GM19239 (cell line): ENCODE measurements around the gene SLC22A23.

Experiments
- DNase-seq: peaks from one replicate; pipeline ENCODE4 v3.0.0; 2011; ENCODE audit warnings: low spot score; ENCODE audit not compliant: insufficient read length
- FAIRE-seq: peaks from 2 replicates; lab custom pipeline; 2011; peaks lifted over from hg19 to GRCh38; lab: Jason Lieb, UNC

SLC22A23 gene

DNA sequence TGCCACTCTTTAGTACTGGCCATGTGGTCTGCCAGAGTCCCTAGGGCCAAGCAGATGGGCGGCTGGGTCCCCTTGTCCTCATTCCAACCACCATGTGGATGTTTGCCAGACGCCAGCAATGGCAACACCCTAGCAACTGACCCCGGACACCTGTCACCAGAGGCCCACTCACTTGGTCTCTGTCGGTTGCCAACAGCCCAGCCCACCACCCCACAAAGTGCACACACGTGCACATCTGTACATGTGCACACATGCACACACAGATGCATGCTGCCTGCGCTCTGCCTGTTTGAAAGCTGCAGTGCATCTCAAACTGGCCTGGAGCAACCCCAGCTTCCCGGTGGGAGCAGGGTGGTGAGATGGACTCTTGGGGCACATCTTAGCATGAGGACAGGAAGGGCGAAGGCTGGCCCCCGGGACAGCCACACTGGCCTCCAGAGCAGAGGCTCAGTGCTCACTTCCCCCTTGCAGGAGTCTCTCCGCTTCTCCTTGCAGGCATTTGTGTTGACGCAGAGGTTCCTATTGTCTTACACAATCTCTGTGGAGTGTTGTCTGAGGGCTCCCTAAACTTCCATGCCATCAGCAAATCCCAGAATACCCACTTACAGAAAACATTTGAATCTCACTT is 144.1 kb downstream of the SLC22A23 start:
- FAIRE-seq (no peak), DNase-seq (no peak)

DNA sequence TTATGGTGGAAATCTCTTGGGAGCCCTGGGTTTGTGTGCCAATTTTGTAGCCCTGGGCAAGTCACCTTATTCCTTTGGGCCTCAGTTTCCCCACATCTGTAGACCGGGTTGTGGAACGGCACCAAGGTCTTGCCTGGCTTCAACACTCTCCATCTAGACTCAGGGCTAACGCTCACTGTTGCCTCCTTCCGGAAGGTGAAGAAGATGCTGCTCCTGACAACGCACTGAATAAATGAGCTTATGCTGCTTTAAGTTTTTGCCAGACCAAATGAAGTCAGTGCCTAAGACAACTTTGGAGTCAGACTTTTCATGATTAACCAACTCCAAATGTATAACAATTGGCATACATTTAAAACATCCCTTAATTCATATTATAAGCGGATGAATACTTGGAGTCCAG is 145.0 kb downstream of the SLC22A23 start:
- DNase-seq (no peak), FAIRE-seq (no peak)

DNA sequence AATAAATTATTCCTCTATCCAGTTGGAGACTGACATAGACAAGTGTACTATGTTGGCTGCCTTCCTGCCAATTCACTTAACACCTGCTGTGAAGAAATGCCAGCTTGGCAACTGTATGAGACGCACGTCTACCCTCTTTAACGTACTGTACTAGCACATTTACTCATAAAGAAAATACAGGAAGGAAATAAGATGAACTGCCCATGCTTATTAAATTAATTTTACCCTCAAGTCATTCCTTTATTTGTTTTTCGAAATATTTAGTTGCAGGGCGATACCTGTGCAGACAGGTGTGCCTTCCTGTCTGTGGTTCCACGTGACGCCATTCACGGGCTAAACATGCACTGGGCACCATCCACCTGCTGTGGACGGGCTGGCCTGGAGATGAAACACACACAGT is 146.1 kb downstream of the SLC22A23 start:
- DNase-seq (no peak), FAIRE-seq (no peak)

DNA sequence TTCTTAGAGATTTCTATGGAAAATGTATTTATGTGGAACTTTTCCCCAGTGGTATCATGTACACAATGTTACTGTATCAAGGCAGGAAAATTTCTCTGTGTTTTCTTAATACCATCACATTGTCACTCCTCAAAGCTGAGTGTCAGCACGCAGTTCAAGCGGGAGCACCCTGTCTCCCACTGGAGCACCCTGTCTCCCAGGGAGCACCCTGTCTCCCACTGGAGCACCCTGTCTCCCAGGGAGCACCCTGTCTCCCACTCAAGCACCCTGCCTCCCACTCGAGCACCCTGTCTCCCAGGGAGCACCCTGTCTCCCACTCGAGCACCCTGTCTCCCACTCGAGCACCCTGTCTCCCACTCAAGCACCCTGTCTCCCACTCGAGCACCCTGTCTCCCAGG is 146.8 kb downstream of the SLC22A23 start:
- FAIRE-seq: no peak
- no peak for DNase-seq

DNA sequence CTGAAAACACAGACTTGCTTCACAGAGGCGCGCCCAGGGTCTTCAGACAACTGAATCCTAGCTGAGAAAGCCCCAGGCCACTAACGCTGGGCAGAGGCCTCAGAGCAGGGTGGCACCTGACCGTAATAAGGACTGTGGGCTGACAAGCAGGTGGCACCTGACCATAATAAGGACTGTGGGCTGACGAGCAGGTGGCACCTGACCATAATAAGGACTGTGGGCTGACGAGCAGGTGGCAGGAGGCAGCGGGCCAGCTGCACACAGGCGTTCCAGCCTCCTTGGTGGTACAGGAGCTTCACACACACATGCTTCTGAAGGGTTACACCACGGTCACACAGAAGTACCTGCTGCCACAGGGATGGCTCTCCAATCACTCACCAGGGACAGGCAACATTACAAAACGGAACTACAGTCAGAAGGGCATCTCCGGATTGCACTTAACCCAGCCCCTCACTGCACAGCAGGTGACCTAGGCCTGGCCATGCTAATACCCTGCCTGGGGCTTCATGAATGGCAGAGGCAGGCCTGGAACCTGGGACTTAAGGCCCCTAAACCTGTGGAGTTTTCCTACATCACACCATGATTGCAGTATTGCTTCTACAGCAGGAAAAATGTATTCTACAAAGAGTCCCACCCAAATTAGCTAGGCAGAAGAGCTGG is 147.3 kb downstream of the SLC22A23 start:
- DNase-seq (no peak), FAIRE-seq (no peak)

DNA sequence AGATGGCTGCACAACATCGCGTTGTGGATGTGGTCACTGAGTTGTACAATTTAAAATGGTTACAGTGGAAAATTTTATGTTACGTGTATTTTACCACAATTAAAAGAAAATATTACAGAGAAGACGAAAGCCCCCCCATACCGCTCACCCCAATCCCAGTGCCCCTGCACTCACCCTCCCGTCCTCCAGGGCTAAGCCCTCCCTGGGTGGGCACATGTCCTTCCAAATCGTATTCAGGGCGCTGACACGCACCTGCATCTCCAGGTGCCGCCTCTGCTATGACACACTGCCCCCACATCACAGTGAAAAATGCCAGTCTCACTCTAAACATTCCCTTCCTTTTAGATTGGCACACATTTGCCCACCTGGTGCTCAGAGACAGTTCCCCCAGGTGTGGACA is 148.7 kb downstream of the SLC22A23 start:
- FAIRE-seq (no peak), DNase-seq (no peak)

DNA sequence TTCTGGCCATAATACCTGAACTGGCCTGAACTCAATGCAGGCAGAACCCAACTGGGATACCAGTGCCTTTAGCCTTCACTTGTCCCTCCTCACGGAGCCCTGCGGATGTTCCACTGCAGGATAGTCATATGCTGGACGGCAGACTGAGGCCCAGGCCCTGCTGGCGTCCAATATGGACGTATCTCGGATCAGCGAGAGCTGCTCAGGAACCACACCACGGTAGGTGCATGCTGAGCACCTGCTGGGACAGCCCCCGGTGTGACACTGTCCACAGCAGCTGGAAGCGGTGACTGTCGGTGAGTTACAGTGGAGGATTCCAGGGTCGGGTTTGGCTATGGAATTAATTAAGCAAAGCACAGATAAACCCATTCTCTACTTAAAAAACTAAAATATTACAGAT is 149.4 kb downstream of the SLC22A23 start:
- no peak for DNase-seq
- no peak for FAIRE-seq

DNA sequence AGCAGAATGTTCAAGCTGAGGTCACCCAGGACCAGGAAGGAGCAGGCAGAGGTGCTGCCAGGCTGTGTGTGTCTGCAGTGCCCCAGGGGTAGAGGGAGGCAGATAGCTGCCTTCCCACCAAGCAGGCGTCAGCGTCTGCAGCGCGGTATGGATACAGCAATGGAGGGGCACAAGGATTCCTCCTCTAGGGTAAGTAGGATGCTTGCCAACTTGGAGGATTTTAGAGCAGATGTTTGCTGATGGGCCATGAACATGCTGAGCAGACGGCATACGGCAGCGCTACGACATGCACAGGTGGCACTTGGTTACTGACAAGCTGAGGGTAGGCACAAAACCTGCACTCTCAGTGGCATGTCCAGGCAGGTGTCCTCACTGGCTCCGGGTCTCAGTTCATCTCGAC is 150.0 kb downstream of the SLC22A23 start:
- DNase-seq (no peak), FAIRE-seq (no peak)

DNA sequence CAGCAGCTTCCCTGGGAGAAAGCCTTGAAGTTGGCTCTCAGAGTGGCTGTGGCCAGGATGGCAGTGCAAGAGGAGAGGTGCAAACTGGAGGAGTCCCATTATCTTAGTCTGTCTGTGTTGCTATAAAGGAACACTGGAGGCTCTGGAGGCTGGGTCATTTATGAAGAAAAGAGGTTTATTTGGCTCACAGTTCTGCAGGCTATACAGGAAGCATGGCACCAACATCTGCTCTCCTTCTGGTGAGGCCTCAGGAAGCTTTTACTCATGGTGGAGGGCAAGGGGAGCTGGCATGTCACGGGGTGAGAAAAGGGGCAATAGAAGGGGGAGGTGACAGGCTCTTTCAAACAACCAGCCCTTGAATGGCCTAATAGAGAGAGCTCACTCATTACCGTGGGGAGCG is 151.0 kb downstream of the SLC22A23 start:
- DNase-seq (no peak), FAIRE-seq (no peak)

DNA sequence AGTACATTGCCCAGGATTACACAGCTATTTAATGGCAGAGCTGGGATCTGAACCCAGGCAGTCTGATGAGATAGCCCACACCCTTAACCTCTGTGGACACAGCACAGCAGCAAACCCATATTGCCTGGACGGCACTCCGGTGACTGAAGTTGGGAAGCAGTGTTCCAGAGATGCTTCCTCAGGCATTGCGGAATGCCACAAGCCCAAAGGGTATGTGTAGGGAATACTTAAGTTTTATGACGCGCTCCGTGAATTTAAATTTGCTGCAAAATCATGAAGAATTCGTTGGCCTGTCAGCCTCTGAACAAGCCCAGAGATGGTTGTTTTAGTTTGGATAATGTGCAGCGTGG is 151.7 kb downstream of the SLC22A23 start:
- no peak for FAIRE-seq

DNA sequence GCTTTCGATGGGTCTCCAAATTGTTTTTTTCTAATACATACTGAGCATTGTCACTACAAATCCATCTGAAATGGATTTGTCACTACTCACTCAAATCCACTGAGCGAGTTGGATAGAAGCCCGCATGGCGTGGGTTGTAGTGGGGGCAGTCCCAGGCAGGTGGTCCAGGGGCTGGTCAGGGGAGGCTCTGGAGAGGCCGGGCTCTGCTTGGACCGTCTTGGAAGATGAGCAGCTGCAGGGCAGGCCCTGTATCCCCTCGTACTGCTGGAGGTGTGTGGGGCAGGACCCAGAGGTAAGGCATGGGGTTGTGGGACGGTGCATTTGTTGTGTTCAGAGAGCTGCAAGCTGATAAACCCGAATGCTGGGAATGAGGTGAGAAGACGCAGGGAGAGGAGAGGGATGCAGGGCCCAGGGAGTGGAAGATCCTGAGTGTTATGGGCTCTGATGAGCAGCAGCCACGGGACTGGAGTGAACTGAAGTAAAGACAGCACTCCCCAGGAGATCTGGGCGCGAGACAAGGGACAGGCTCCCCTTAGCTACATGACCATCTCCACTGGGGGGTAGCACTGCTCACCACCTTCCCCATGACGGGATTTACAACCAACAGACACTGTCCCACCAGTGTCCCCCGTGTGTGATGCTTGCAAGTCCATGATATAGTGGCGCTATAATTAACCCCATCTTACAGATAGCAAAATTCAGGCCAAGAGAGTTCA is 152.2 kb downstream of the SLC22A23 start:
- FAIRE-seq (no peak), DNase-seq (no peak)

More for the DNA sequence above, 151.7 kb downstream of the SLC22A23 start:
- no peak for DNase-seq

DNA sequence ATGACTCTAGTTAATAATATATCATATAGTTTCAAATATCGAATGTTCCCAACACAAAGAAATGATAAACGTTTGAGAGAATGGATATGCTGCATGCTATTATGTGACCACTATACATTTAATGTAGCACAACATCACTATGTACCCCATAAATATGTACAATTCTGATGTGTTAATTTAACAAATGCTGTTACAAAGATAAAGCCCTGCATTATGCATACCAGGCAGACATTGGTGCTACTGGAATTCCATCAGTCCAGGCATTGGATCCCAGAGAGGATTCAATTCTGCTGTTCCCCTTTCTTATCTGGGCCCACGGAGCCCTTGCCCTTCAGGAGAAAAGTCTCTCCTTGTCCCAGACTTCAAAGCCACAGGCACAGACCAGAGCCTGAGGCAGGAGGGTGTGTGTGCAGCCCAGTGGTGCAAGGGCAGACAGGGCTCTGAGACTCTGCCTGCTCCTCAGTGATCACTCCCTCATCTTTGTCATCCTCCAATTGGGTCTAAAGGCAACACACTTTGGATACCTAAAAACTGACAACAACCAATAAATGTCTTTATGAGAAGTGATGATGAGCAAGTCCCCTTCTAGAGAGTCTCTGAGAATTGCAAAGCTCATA is 152.9 kb downstream of the SLC22A23 start:
- no peak for DNase-seq
- no peak for FAIRE-seq

DNA sequence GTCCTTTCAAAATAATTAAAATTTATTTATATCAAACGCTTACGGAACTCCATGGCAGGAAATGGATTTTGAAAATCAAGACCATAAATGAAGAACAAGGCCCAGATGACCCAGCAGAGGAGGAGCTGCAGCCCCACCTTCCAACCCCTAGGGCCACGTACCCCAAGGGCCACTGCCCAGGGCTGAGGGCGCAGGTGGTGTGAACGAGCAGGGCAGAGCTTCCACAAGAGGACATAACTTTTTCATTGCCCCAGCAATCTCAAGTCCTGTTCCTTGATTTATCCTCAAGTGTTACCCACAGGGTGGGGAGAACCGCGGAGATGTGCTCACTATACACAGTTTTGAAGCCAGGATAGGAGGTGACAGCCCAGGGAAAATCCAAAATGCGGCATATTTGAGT is 155.3 kb downstream of the SLC22A23 start:
- FAIRE-seq (no peak), DNase-seq (no peak)

DNA sequence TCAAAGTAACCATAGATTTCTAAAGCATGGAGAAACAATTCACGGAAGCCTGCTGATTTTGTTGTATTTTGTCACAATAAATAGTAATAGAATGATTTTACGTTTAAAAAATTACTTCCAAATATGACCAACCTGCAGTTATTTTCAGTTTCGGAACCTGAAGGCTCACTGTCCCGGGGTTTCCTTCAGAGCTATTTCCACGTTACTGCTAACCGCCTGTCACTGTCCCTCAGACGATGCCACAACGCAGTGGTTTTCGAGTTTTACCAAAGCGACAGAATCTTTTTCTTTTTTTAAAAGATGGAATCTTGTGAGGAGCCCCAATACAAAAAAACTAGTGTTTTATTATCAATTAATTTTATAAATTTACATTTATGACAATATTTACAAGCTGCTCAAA is 157.6 kb downstream of the SLC22A23 start:
- DNase-seq (no peak), FAIRE-seq (no peak)

DNA sequence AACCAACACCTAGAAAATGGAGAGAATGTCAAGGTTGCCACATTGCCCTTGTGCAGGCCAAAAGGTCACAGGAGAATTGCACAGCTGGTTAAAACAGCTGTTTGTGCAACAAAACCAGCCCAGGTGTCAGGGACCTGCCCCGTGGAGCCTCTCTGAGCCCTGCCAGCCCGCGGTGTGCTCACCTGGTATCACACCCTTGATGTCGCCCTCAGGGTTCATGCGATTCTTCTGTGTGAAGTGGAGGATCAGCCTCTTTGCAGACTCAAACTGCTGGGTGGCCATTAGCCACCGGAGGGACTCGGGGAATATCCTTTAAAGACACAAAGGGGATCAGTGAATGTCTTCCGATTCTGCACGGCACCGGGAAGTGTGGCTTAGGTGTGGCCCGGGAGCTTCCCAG is 158.9 kb downstream of the SLC22A23 start:
- no peak for FAIRE-seq
- no peak for DNase-seq

DNA sequence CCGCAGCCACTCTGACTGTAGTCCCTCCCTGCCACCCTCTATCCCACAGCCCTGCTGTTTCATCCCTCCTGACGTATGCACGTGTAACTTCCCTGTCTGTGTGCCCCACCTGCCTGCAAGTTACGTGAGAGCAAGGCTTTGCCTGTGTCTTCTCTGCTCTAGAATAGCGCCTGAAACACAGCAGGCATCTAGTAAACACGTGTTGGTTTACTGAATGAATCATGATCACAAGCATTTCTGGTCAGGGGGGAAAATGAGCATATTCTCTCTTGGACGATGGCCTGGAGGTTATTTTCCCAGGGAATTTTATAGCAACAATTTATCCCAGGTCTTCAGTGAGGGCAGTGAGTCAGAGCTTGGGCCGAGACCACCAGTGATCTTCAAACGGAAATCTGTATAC is 159.8 kb downstream of the SLC22A23 start:
- no peak for FAIRE-seq
- DNase-seq: no peak

DNA sequence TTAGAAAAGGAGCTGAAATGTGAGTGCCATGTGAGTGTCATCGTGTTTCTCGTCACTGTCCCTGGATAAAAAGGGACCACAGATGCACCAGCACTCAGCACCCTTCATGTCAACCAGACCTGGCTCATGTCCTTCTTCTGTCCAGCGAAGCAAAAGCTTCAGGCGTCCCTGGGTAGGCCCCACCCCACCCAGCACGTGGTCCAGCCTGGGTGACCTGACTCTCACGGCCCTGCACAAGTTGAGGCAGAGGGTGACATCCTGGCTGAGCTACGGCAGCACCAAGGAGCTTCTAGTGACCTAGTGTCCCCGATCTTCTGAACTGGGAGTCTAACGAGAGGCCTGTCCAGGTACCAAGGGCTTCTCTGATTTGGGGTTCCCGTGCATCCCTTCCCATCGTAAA is 160.3 kb downstream of the SLC22A23 start:
- no peak for FAIRE-seq
- no peak for DNase-seq

DNA sequence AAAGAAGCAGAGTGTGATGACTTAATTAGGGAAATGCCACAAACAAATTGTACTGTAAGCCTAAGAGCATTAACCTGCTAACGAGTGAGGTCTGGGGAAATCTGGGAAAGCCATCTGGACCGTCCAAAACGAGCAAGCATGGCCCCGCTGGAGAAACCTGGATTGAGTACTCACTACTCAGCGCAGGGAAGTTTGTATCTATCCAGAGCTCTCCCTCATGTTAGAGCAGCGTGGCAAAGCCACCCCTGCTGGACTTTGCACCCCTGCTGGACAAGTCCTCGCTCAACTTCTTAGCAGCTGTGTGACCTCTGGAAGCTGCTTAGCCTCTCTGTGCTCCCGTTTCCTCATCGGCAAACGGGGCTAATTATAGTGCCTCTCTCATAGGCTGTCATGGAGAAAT is 160.8 kb downstream of the SLC22A23 start:
- no peak for DNase-seq
- FAIRE-seq: no peak

DNA sequence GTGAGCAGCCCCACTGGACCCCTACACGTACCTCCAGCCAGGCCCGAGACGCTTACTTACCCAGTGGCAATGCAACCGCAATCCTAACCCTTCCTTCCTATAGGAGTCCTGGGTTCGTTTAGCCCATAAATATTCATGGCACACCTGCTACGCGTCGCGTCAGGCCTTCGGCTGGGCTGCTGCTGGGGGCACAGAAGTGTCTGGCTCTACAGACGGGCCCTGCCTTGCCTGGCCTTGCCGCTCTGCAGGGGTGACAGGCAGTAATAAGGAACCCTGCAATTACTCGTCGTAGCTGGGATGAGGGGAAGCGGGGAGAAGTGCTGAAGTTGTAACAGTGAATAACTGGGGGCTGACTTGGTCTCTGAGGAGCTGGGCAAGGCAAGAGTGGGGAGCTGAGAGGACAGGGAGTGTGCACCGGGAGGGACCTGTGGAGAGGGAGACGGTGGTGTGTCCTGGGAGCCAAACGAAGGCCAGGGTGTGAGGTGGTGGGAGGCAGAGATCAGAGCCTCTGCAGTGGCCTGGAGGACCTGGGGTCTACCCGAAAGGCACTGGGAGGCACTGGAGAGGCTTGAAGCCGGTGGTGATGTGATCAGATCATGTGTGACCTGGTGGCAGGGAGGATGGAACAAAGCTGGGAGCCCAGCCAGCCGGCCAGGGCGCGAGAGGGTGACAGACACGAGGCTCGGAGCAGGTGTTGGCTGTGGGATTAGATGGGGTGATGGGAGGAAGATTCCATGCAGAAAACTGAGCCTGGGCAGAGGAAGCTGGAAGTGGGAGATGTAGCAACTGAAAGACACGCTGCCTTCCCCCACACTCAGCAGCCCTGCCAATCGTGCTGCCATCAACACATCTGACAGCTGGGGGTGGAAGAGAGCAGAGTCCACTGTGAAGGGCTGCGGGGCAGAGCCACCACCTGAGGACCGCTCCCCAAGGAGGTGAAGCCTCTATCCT is 161.7 kb downstream of the SLC22A23 start:
- DNase-seq (no peak), FAIRE-seq (no peak)

DNA sequence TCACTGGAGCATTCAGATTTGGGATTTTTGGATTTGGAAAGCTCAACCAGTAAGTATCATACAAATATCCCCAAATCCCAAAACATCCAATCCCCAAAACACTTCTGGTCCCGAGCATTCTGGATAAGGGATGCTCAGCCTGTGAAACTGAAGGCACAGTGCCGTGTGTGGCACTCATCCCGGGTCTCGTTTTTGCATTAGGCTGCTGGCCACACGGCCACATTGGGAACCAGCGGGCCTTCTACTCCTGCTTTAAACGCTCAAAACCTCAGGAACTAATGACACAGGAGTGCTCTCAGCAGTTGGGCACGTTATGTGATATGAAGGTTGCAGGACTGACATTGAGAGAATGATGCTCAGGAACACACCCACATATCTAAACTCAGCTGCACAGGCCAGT is 162.5 kb downstream of the SLC22A23 start:
- DNase-seq (no peak), FAIRE-seq (no peak)
